ENCODE data around the gene AOAH. TPM values are rescaled to one million over a fixed set of nuclear protein-coding genes. Genes with fewer than 3 reads are reported as not detected.

Gene AOAH
- total RNA-seq, 4 donors from 2014 or later = 0.93 to 20.5 (median 9.9) TPM

- no peak overlapping the region for H3K27ac ChIP-seq
- H3K4me1 ChIP-seq = no peaks in the 10 kb centered on the region
- no peak overlapping the region for H3K4me3 ChIP-seq
- no peak for ATAC-seq
- H3K36me3 ChIP-seq = no peaks in the 10 kb centered on the region
- H3K27me3 ChIP-seq = no peaks in the 10 kb centered on the region
- no peaks in the 10 kb centered on the region for H3K9me3 ChIP-seq
- TF ChIP-seq POLR2A (IDR thresholded peaks at IDR 0.05) (no peak), EP300 (IDR thresholded peaks at IDR 0.05) (no peak), POLR2AphosphoS5 (IDR thresholded peaks at IDR 0.05) (no peak), CTCF (IDR thresholded peaks at IDR 0.05) (no peak)
- 71 to 100% methylated on average over 1 to 2 of the region's 2 CpGs for WGBS, 2 donors (ENCODE audit: low coverage in 1 of 2)
Measured at GRCh38 chr7:36549029-36549428, 175.3 kb downstream of the AOAH start.

- no peaks in the 10 kb centered on the region for H3K27me3 ChIP-seq
- no peak overlapping the region for H3K4me3 ChIP-seq
- H3K36me3 ChIP-seq = no peaks in the 10 kb centered on the region
- ATAC-seq = no peak
- no peaks in the 10 kb centered on the region for H3K9me3 ChIP-seq
- 33 to 43% methylated on average over 3 to 5 of the region's 5 CpGs for WGBS, 2 donors (ENCODE audit: low coverage in 1 of 2)
- H3K4me1 ChIP-seq = no peaks in the 10 kb centered on the region
- TF ChIP-seq CTCF (IDR thresholded peaks at IDR 0.05) (no peak), EP300 (IDR thresholded peaks at IDR 0.05) (no peak), POLR2AphosphoS5 (IDR thresholded peaks at IDR 0.05) (no peak), POLR2A (IDR thresholded peaks at IDR 0.05) (no peak)
- no peak overlapping the region for H3K27ac ChIP-seq
Measured at GRCh38 chr7:36547416-36547815, 176.9 kb downstream of the AOAH start.

GRCh38 chr7:36546331-36546730 lies 178.0 kb downstream of the AOAH start:
- Histone ChIP-seq H3K4me3 (no peak overlapping the region), H3K27me3 (no peaks in the 10 kb centered on the region), H3K36me3 (no peaks in the 10 kb centered on the region), H3K27ac (no peak overlapping the region), H3K4me1 (no peaks in the 10 kb centered on the region), H3K9me3 (no peaks in the 10 kb centered on the region)
- 14 to 33% methylated on average over 1 of the region's 1 CpG for WGBS, 2 donors (ENCODE audit: low coverage in 1 of 2)
- TF ChIP-seq POLR2AphosphoS5 (IDR thresholded peaks at IDR 0.05) (no peak), CTCF (IDR thresholded peaks at IDR 0.05) (no peak), EP300 (IDR thresholded peaks at IDR 0.05) (no peak), POLR2A (IDR thresholded peaks at IDR 0.05) (no peak)
- ATAC-seq = no peak

- 40 to 60% methylated on average over 1 to 2 of the region's 2 CpGs for WGBS, 2 donors (ENCODE audit: low coverage in 1 of 2)
Measured at GRCh38 chr7:36545291-36545690, 179.0 kb downstream of the AOAH start.

More at GRCh38 chr7:36545291-36545690, 179.0 kb downstream of the AOAH start:
- ATAC-seq = no peak
- H3K27me3 ChIP-seq = no peaks in the 10 kb centered on the region
- H3K9me3 ChIP-seq = no peaks in the 10 kb centered on the region
- H3K27ac ChIP-seq = no peak overlapping the region
- TF ChIP-seq POLR2AphosphoS5 (IDR thresholded peaks at IDR 0.05) = no peak
- no peak for TF ChIP-seq CTCF (IDR thresholded peaks at IDR 0.05)
- no peak for TF ChIP-seq POLR2A (IDR thresholded peaks at IDR 0.05)
- no peak for TF ChIP-seq EP300 (IDR thresholded peaks at IDR 0.05)
- no peaks in the 10 kb centered on the region for H3K36me3 ChIP-seq
- no peaks in the 10 kb centered on the region for H3K4me1 ChIP-seq
- no peak overlapping the region for H3K4me3 ChIP-seq
